Smooth muscle cell (in vitro differentiated cells): ENCODE results near the gene VWA2. TPM values are rescaled to one million over a fixed set of nuclear protein-coding genes. Genes with fewer than 3 reads are reported as not detected.

ENCODE experiments used
- DNase-seq: peaks from one replicate; lab custom pipeline; 2025; ENCODE audit not compliant: unreplicated experiment; lab: John Stamatoyannopoulos, UW
- H2AFZ ChIP-seq: fragments of 200-600 bp; sonication (generic); 2 replicates; pipeline ENCODE4 v1.6.0; 2016; ENCODE audit warnings: antibody characterized with exemption, low read depth, mild to moderate bottlenecking
- H3F3A ChIP-seq: fragments of 200-600 bp; sonication (generic); 2 replicates; pipeline ENCODE4 v1.6.0; 2017; ENCODE audit warnings: antibody characterized with exemption, low read depth
- H3K27ac ChIP-seq: fragments of 200-600 bp; sonication (generic); 2 replicates; pipeline ENCODE4 v1.5.1; 2016; ENCODE audit warnings: low read depth, mild to moderate bottlenecking
- H3K27me3 ChIP-seq: fragments of 200-600 bp; sonication (generic); 2 replicates; pipeline ENCODE4 v1.6.1; 2016; ENCODE audit warnings: low read depth, mild to moderate bottlenecking
- H3K36me3 ChIP-seq: fragments of 200-600 bp; sonication (generic); 2 replicates; pipeline ENCODE4 v1.5.1; 2016; ENCODE audit warnings: low read depth
- H3K4me1 ChIP-seq: fragments of 200-600 bp; sonication (generic); 2 replicates; pipeline ENCODE4 v1.5.1; 2016; ENCODE audit warnings: low read depth
- H3K4me2 ChIP-seq: fragments of 200-600 bp; sonication (generic); 2 replicates; pipeline ENCODE4 v1.6.0; 2016; ENCODE audit warnings: mild to moderate bottlenecking
- H3K4me3 ChIP-seq: fragments of 200-600 bp; sonication (generic); 2 replicates; pipeline ENCODE4 v1.5.1; 2016; ENCODE audit warnings: mild to moderate bottlenecking
- H3K79me2 ChIP-seq: fragments of 200-600 bp; sonication (generic); 2 replicates; pipeline ENCODE4 v1.6.0; 2016; ENCODE audit warnings: low read depth, mild to moderate bottlenecking
- H3K9ac ChIP-seq: fragments of 200-600 bp; sonication (generic); 2 replicates; pipeline ENCODE4 v1.6.0; 2016; ENCODE audit warnings: low read depth
- H3K9me3 ChIP-seq: fragments of 200-600 bp; sonication (generic); replicated peaks from 2 replicates; pipeline ENCODE4 v1.5.1; 2016; ENCODE audit warnings: low read depth
- H4K20me1 ChIP-seq: fragments of 200-600 bp; sonication (generic); 2 replicates; pipeline ENCODE4 v1.6.0; 2016; ENCODE audit warnings: low read depth
- CTCF ChIP-seq: fragments of 200-600 bp; sonication (generic); IDR thresholded peaks from 2 replicates; pipeline ENCODE4 v1.5.1; 2017; ENCODE audit warnings: borderline replicate concordance, mild to moderate bottlenecking, antibody characterized with exemption; ENCODE audit not compliant: insufficient read depth, poor library complexity, severe bottlenecking
- WGBS: methylation state at CpG from one replicate; pipeline ENCODE4 v1.1.7; 2016; ENCODE audit warnings: low lambda C conversion rate; 5-methylcytosine and 5-hydroxymethylcytosine counted together
- polyA plus RNA-seq: library from polyadenylated mRNA; unstranded; fragments of >200 nt; fragmentation: Nextera tagmentation; extraction: Ambion mirVana; gene quantifications from 2 replicates; pipeline ENCODE4 v1.2.1, GENCODE V29; 2016
- total RNA-seq: library from RNA; depleted of rRNA; stranded (reverse); fragments of >200 nt; gene quantifications from 2 replicates; pipeline ENCODE4 v1.2.3, GENCODE V29; 2014

Gene VWA2
- total and polyA plus RNA-seq, 2 experiments from 2014 or later, result 0.06 to 0.36 TPM

- H3K4me1 ChIP-seq, result no peaks in the 10 kb centered on the region
- no peak overlapping the region for H3K4me3 ChIP-seq
- no peak for TF ChIP-seq CTCF
- H3K27me3 ChIP-seq, result no peaks in the 10 kb centered on the region
- no peaks in the 10 kb centered on the region for H3K36me3 ChIP-seq
- H3K9me3 ChIP-seq, result no peaks in the 10 kb centered on the region
- no peak overlapping the region for H3K4me2 ChIP-seq
- H2AFZ ChIP-seq, result no peak overlapping the region
- no peaks in the 10 kb centered on the region for H3K79me2 ChIP-seq
- no peak overlapping the region for H3K9ac ChIP-seq
- H3F3A ChIP-seq, result no peaks in the 10 kb centered on the region
- H4K20me1 ChIP-seq, result no peaks in the 10 kb centered on the region
- DNase-seq, result no peak
- 94% methylated on average over 22 of the region's 22 CpGs for WGBS
- no peak overlapping the region for H3K27ac ChIP-seq
Observed at GRCh38 chr10:114278140-114278883, 39.3 kb downstream of the VWA2 start.

- Histone ChIP-seq H3K36me3 (no peaks in the 10 kb centered on the region), H3K27ac (no peak overlapping the region), H3K4me2 (no peak overlapping the region), H3K27me3 (no peaks in the 10 kb centered on the region), H3K4me1 (no peaks in the 10 kb centered on the region), H3K9ac (no peak overlapping the region), H2AFZ (no peak overlapping the region), H3K4me3 (no peak overlapping the region), H3K79me2 (no peaks in the 10 kb centered on the region), H3K9me3 (no peaks in the 10 kb centered on the region), H4K20me1 (no peaks in the 10 kb centered on the region), H3F3A (no peaks in the 10 kb centered on the region)
- no peak for TF ChIP-seq CTCF
- no peak for DNase-seq
- 92% methylated on average over 4 of the region's 4 CpGs for WGBS
Observed at GRCh38 chr10:114278884-114279191, 39.8 kb downstream of the VWA2 start.

DNA sequence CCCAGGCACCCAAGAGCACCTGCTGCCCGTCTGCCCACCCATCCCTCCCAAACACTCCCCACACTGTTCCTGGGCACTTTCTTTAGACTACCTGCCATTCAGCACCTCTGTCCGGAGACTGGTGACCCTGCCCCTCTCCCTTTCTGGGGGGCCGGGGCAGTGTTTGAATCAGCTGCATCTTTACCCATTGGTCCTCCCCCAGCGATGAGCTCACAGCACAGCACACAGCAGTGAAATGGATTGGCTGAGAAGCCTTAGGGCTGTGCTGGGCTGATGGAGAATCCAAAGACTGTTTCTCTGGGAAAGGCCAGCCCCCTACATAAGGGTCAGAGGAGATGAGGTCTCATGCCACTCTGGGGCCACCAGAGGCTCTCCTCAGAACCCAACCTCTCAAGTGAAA lies 40.2 kb downstream of the VWA2 start:
- Histone ChIP-seq H4K20me1 (no peaks in the 10 kb centered on the region), H3K9ac (no peak overlapping the region), H3K4me3 (no peak overlapping the region), H3F3A (no peaks in the 10 kb centered on the region), H3K9me3 (no peaks in the 10 kb centered on the region), H2AFZ (no peak overlapping the region), H3K4me2 (no peak overlapping the region), H3K79me2 (no peaks in the 10 kb centered on the region), H3K36me3 (no peaks in the 10 kb centered on the region), H3K27me3 (no peaks in the 10 kb centered on the region), H3K4me1 (no peaks in the 10 kb centered on the region), H3K27ac (no peak overlapping the region)
- 93% methylated on average over 3 of the region's 4 CpGs for WGBS
- no peak for TF ChIP-seq CTCF
- no peak for DNase-seq
